Measurements from ENCODE around the gene ATP8A2. TPM values are rescaled to one million over a fixed set of nuclear protein-coding genes. Genes with fewer than 3 reads are reported as not detected.
"Not testable (repeated sequence)": the region's sequence is repeated elsewhere in the genome, so short reads cannot be mapped to it uniquely, and the experiment has no call there.

The ATP8A2 gene
- total RNA-seq, 1 donor from 2014 or later, result 1.3 TPM

GRCh38 chr13:25529425-25529824 is 157.7 kb downstream of the ATP8A2 start:
- Histone ChIP-seq H3K4me3 (ENCODE audit: insufficient read depth, low read depth, low read length) (no peak overlapping the region), H3K27ac (ENCODE audit: low read depth, low read length) (no peak overlapping the region), H2AFZ (ENCODE audit: low read depth, low read length) (no peak overlapping the region), H3K79me2 (ENCODE audit: insufficient read depth, low read length) (no peaks in the 10 kb centered on the region), H3K9me3 (ENCODE audit: insufficient read depth, low read depth, low read length) (no peaks in the 10 kb centered on the region), H3K27me3 (ENCODE audit: insufficient read depth, low read length) (no peaks in the 10 kb centered on the region), H3K36me3 (ENCODE audit: insufficient read depth, low read length) (no peaks in the 10 kb centered on the region), H4K20me1 (ENCODE audit: insufficient read depth, low read length) (no peaks in the 10 kb centered on the region), H3K4me2 (ENCODE audit: low read length) (no peak overlapping the region), H3K9ac (ENCODE audit: low read length) (no peak overlapping the region), H3K4me1 (ENCODE audit: insufficient read depth, low read length) (no peaks in the 10 kb centered on the region)
- Mint-ChIP-seq H3K36me3 (ENCODE audit: low read depth, unreplicated experiment) (no peaks in the 10 kb centered on the region), H3K27ac (ENCODE audit: unreplicated experiment) (no peak overlapping the region), H3K9me3 (ENCODE audit: unreplicated experiment) (peaks cover 16% of the 10 kb centered on the region), H3K4me1 (ENCODE audit: low read depth, unreplicated experiment) (no peaks in the 10 kb centered on the region), H3K4me3 (ENCODE audit: unreplicated experiment) (no peak overlapping the region), H3K27me3 (ENCODE audit: low read depth, unreplicated experiment) (no peaks in the 10 kb centered on the region)
- TF ChIP-seq CTCF (IDR thresholded peaks at IDR 0.05; ENCODE audit: insufficient read depth, low read depth, low read length), result no peak
- TF ChIP-seq EZH2 (IDR thresholded peaks at IDR 0.05; ENCODE audit: insufficient read depth, low read length), result no peak
- DNase-seq (ENCODE audit: low read depth) (no peak), FAIRE-seq (no peak)

- Histone ChIP-seq H3K36me3 (ENCODE audit: insufficient read depth, low read length) (no peaks in the 10 kb centered on the region), H3K9ac (ENCODE audit: low read length) (no peak overlapping the region), H3K4me1 (ENCODE audit: insufficient read depth, low read length) (no peaks in the 10 kb centered on the region), H2AFZ (ENCODE audit: low read depth, low read length) (no peak overlapping the region), H3K4me2 (ENCODE audit: low read length) (no peak overlapping the region), H3K4me3 (ENCODE audit: insufficient read depth, low read depth, low read length) (no peak overlapping the region), H4K20me1 (ENCODE audit: insufficient read depth, low read length) (no peaks in the 10 kb centered on the region), H3K27ac (ENCODE audit: low read depth, low read length) (no peak overlapping the region), H3K79me2 (ENCODE audit: insufficient read depth, low read length) (no peaks in the 10 kb centered on the region), H3K9me3 (ENCODE audit: insufficient read depth, low read depth, low read length) (no peaks in the 10 kb centered on the region), H3K27me3 (ENCODE audit: insufficient read depth, low read length) (no peaks in the 10 kb centered on the region)
- Mint-ChIP-seq H3K27ac (ENCODE audit: unreplicated experiment) (no peak overlapping the region), H3K4me3 (ENCODE audit: unreplicated experiment) (no peak overlapping the region), H3K27me3 (ENCODE audit: low read depth, unreplicated experiment) (peaks cover 1% of the 10 kb centered on the region), H3K36me3 (ENCODE audit: low read depth, unreplicated experiment) (no peaks in the 10 kb centered on the region), H3K9me3 (ENCODE audit: unreplicated experiment) (no peaks in the 10 kb centered on the region), H3K4me1 (ENCODE audit: low read depth, unreplicated experiment) (no peaks in the 10 kb centered on the region)
- TF ChIP-seq EZH2 (IDR thresholded peaks at IDR 0.05; ENCODE audit: insufficient read depth, low read length) (no peak), CTCF (IDR thresholded peaks at IDR 0.05; ENCODE audit: insufficient read depth, low read depth, low read length) (no peak)
- FAIRE-seq (no peak), DNase-seq (ENCODE audit: low read depth) (no peak)
These were observed 166.5 kb downstream of the ATP8A2 start for GRCh38 chr13:25538276-25538675.

- Histone ChIP-seq H3K9ac (ENCODE audit: low read length) (no peak overlapping the region), H3K27ac (ENCODE audit: low read depth, low read length) (no peak overlapping the region), H3K27me3 (ENCODE audit: insufficient read depth, low read length) (no peaks in the 10 kb centered on the region), H4K20me1 (ENCODE audit: insufficient read depth, low read length) (no peaks in the 10 kb centered on the region), H3K4me3 (ENCODE audit: insufficient read depth, low read depth, low read length) (no peak overlapping the region), H3K4me1 (ENCODE audit: insufficient read depth, low read length) (no peaks in the 10 kb centered on the region), H3K4me2 (ENCODE audit: low read length) (no peak overlapping the region), H2AFZ (ENCODE audit: low read depth, low read length) (no peak overlapping the region), H3K9me3 (ENCODE audit: insufficient read depth, low read depth, low read length) (no peaks in the 10 kb centered on the region), H3K36me3 (ENCODE audit: insufficient read depth, low read length) (no peaks in the 10 kb centered on the region), H3K79me2 (ENCODE audit: insufficient read depth, low read length) (no peaks in the 10 kb centered on the region)
- peaks cover 2% of the 10 kb centered on the region for H3K9me3 Mint-ChIP-seq (ENCODE audit: unreplicated experiment)
- no peak for FAIRE-seq
- TF ChIP-seq CTCF (IDR thresholded peaks at IDR 0.05; ENCODE audit: insufficient read depth, low read depth, low read length) (no peak), EZH2 (IDR thresholded peaks at IDR 0.05; ENCODE audit: insufficient read depth, low read length) (no peak)
- H3K4me1 Mint-ChIP-seq (ENCODE audit: low read depth, unreplicated experiment), result no peaks in the 10 kb centered on the region
- H3K27ac Mint-ChIP-seq (ENCODE audit: unreplicated experiment), result no peak overlapping the region
- no peak overlapping the region for H3K4me3 Mint-ChIP-seq (ENCODE audit: unreplicated experiment)
- H3K27me3 Mint-ChIP-seq (ENCODE audit: low read depth, unreplicated experiment), result peaks cover 1% of the 10 kb centered on the region
- no peaks in the 10 kb centered on the region for H3K36me3 Mint-ChIP-seq (ENCODE audit: low read depth, unreplicated experiment)
- no peak for DNase-seq (ENCODE audit: low read depth)
These were observed 169.8 kb downstream of the ATP8A2 start for GRCh38 chr13:25541434-25542123.

GRCh38 chr13:25548991-25549390 is 177.2 kb downstream of the ATP8A2 start:
- not testable (repeated sequence) for H2AFZ ChIP-seq (ENCODE audit: low read depth, low read length); DNase-seq (ENCODE audit: low read depth); H3K4me2 ChIP-seq (ENCODE audit: low read length); H3K9me3 Mint-ChIP-seq (ENCODE audit: unreplicated experiment); H3K4me3 ChIP-seq (ENCODE audit: insufficient read depth, low read depth, low read length); H3K27me3 Mint-ChIP-seq (ENCODE audit: low read depth, unreplicated experiment); H3K4me1 Mint-ChIP-seq (ENCODE audit: low read depth, unreplicated experiment); H3K9ac ChIP-seq (ENCODE audit: low read length); FAIRE-seq; H3K36me3 Mint-ChIP-seq (ENCODE audit: low read depth, unreplicated experiment); H3K27me3 ChIP-seq (ENCODE audit: insufficient read depth, low read length); H3K36me3 ChIP-seq (ENCODE audit: insufficient read depth, low read length); H3K79me2 ChIP-seq (ENCODE audit: insufficient read depth, low read length); H3K9me3 ChIP-seq (ENCODE audit: insufficient read depth, low read depth, low read length); H4K20me1 ChIP-seq (ENCODE audit: insufficient read depth, low read length); H3K4me1 ChIP-seq (ENCODE audit: insufficient read depth, low read length); H3K4me3 Mint-ChIP-seq (ENCODE audit: unreplicated experiment); H3K27ac Mint-ChIP-seq (ENCODE audit: unreplicated experiment); H3K27ac ChIP-seq (ENCODE audit: low read depth, low read length)

Data from astrocyte (in vitro differentiated cells and primary cell).